Gastroesophageal sphincter (tissue), 3 donors: ENCODE measurements around the gene SNAP29.

Source experiments
- EP300 ChIP-seq: sonication (generic); formaldehyde crosslinking; IDR thresholded peaks from one replicate; pipeline ENCODE4 v1.6.1; 2017; ENCODE audit warnings: antibody characterized with exemption, mild to moderate bottlenecking
- POLR2A ChIP-seq, 2 donors: fragments of 450-650 bp; IDR thresholded peaks; one replicate each; pipeline ENCODE4 v1.6.1; 2017; ENCODE audit warnings: antibody characterized with exemption in 2 of 2, mild to moderate bottlenecking in 2 of 2, moderate library complexity in 1 of 2
- POLR2AphosphoS5 ChIP-seq: sonication (generic); formaldehyde crosslinking; IDR thresholded peaks from one replicate; pipeline ENCODE4 v1.6.1; 2017; ENCODE audit warnings: antibody characterized with exemption
- TF ChIP-seq, protein P1 (sequence below), 4 experiments: fragments of 200-600 bp in 2 of 4; fragments of 450-650 bp in 2 of 4; sonication (generic) in 1 of 4; IDR thresholded peaks; one replicate each; pipeline ENCODE4 v1.5.1; 2017 to 2019; ENCODE audit warnings: antibody characterized with exemption in 4 of 4, mild to moderate bottlenecking in 2 of 4, moderate library complexity in 2 of 4

DNA sequence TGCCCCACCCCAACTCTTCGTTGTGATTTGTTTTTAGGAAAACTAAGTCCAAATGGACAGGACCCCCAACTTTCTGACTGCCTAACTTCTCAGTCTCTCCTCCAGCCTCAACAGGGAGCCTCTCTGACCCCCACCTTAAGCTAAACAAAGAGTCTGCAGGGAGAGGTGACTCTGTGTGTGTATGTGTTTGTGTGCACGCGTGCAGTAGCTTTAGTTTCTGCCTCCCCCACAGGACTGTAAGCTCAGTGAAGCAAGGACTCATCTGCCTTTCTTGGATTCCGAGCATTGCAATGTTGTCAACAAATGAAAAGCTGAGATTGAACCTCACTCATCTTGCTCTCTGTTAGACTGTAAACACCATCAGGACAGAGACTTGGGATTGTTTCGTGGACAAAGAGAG lies 7.9 kb downstream of the SNAP29 start:
- TF ChIP-seq, protein P1, sequence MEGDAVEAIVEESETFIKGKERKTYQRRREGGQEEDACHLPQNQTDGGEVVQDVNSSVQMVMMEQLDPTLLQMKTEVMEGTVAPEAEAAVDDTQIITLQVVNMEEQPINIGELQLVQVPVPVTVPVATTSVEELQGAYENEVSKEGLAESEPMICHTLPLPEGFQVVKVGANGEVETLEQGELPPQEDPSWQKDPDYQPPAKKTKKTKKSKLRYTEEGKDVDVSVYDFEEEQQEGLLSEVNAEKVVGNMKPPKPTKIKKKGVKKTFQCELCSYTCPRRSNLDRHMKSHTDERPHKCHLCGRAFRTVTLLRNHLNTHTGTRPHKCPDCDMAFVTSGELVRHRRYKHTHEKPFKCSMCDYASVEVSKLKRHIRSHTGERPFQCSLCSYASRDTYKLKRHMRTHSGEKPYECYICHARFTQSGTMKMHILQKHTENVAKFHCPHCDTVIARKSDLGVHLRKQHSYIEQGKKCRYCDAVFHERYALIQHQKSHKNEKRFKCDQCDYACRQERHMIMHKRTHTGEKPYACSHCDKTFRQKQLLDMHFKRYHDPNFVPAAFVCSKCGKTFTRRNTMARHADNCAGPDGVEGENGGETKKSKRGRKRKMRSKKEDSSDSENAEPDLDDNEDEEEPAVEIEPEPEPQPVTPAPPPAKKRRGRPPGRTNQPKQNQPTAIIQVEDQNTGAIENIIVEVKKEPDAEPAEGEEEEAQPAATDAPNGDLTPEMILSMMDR (IDR thresholded peaks at IDR 0.05): no peak
- TF ChIP-seq EP300 (no peak), POLR2AphosphoS5 (no peak), POLR2A (IDR thresholded peaks at IDR 0.05) (no peak)
